KMS-11 (cell line): ENCODE results near the gene OR11A1.

Source experiments
- H2AFZ ChIP-seq: fragments of 200-600 bp; sonication (generic); 2 replicates; pipeline ENCODE4 v1.6.1; 2016; ENCODE audit warnings: antibody characterized with exemption, mixed run types, low read depth
- H3K27ac ChIP-seq: fragments of 200-600 bp; sonication (generic); 2 replicates; pipeline ENCODE4 v1.6.1; 2016; ENCODE audit warnings: mild to moderate bottlenecking, mixed run types
- H3K27me3 ChIP-seq: fragments of 200-600 bp; sonication (generic); 2 replicates; pipeline ENCODE4 v1.6.1; 2017; ENCODE audit warnings: mild to moderate bottlenecking, low read depth, mixed run types, moderate library complexity; ENCODE audit not compliant: insufficient read depth
- H3K36me3 ChIP-seq: fragments of 200-600 bp; sonication (generic); 2 replicates; pipeline ENCODE4 v1.6.1; 2017; ENCODE audit warnings: mild to moderate bottlenecking, mixed run types; ENCODE audit not compliant: insufficient read depth
- H3K4me1 ChIP-seq: fragments of 200-600 bp; sonication (generic); 2 replicates; pipeline ENCODE4 v1.6.1; 2016; ENCODE audit warnings: mild to moderate bottlenecking, low read depth, mixed run types; ENCODE audit not compliant: poor library complexity, severe bottlenecking
- H3K4me2 ChIP-seq: fragments of 200-600 bp; sonication (generic); 2 replicates; pipeline ENCODE4 v1.7.0; 2016; ENCODE audit warnings: mild to moderate bottlenecking, mixed run types
- H3K4me3 ChIP-seq: fragments of 200-600 bp; sonication (generic); IDR thresholded peaks from 2 replicates; pipeline ENCODE4 v1.6.1; 2017; ENCODE audit warnings: low read depth, low read length, mixed read lengths; ENCODE audit not compliant: insufficient read depth
- H3K79me2 ChIP-seq: fragments of 200-600 bp; sonication (generic); 2 replicates; pipeline ENCODE4 v1.6.1; 2016; ENCODE audit warnings: low read depth, mixed run types; ENCODE audit not compliant: insufficient read depth
- H3K9ac ChIP-seq: fragments of 200-600 bp; sonication (generic); 2 replicates; pipeline ENCODE4 v1.6.1; 2016; ENCODE audit warnings: mild to moderate bottlenecking, mixed run types
- H4K20me1 ChIP-seq: fragments of 200-600 bp; sonication (generic); 2 replicates; pipeline ENCODE4 v1.6.1; 2016; ENCODE audit warnings: mild to moderate bottlenecking, mixed run types; ENCODE audit not compliant: insufficient read depth
- CTCF ChIP-seq: fragments of 200-600 bp; sonication (generic); conservative IDR thresholded peaks from 2 replicates; pipeline ENCODE4 v1.6.1; 2017; ENCODE audit warnings: low read depth, mild to moderate bottlenecking, antibody characterized with exemption, low read length, moderate library complexity, mixed read lengths

Gene OR11A1

GRCh38 chr6:29403801-29404200 lies 53.1 kb downstream of the OR11A1 start:
- H3K27me3 ChIP-seq = no peaks in the 10 kb centered on the region
- TF ChIP-seq CTCF = no peak

GRCh38 chr6:29399525-29399924 lies 57.3 kb downstream of the OR11A1 start:
- TF ChIP-seq CTCF = no peak
- H2AFZ ChIP-seq = no peak overlapping the region

More at GRCh38 chr6:29403801-29404200, 53.1 kb downstream of the OR11A1 start:
- no peak overlapping the region for H3K4me3 ChIP-seq
- no peak overlapping the region for H2AFZ ChIP-seq
- no peaks in the 10 kb centered on the region for H4K20me1 ChIP-seq
- no peaks in the 10 kb centered on the region for H3K4me1 ChIP-seq
- no peaks in the 10 kb centered on the region for H3K79me2 ChIP-seq
- no peak overlapping the region for H3K9ac ChIP-seq
- H3K27ac ChIP-seq = no peak overlapping the region
- H3K36me3 ChIP-seq = no peaks in the 10 kb centered on the region
- H3K4me2 ChIP-seq = no peak overlapping the region

GRCh38 chr6:29395331-29395730 lies 61.5 kb downstream of the OR11A1 start, which contains the start of gene OR12D2:
OR12D2 (plus strand) TSS chr6:29395631; CDS start chr6:29396700, 1,069 bp downstream.
- Histone ChIP-seq H3K27ac (no peak within 1 kb of the TSS), H2AFZ (no peak within 1 kb of the TSS), H3K4me1 (no peaks in the 10 kb centered on the region), H3K4me3 (no peak within 1 kb of the TSS), H3K27me3 (no peaks in the 10 kb centered on the region), H3K9ac (no peak within 1 kb of the TSS), H3K79me2 (no peaks in the 10 kb centered on the region), H3K4me2 (no peak within 1 kb of the TSS), H3K36me3 (no peaks in the 10 kb centered on the region), H4K20me1 (no peaks in the 10 kb centered on the region)
- no peak for TF ChIP-seq CTCF

More at GRCh38 chr6:29399525-29399924, 57.3 kb downstream of the OR11A1 start:
- Histone ChIP-seq H4K20me1 (no peaks in the 10 kb centered on the region), H3K4me1 (no peaks in the 10 kb centered on the region), H3K27ac (no peak overlapping the region), H3K27me3 (no peaks in the 10 kb centered on the region), H3K4me2 (peak overlapping the region; percentile 14; the same call in 1 of the 2 replicates), H3K9ac (no peak overlapping the region), H3K79me2 (no peaks in the 10 kb centered on the region), H3K4me3 (no peak overlapping the region), H3K36me3 (no peaks in the 10 kb centered on the region)

- Histone ChIP-seq H3K27me3 (no peaks in the 10 kb centered on the region), H3K79me2 (no peaks in the 10 kb centered on the region)
Observed at GRCh38 chr6:29388533-29388932, 68.3 kb downstream of the OR11A1 start.

More at GRCh38 chr6:29388533-29388932, 68.3 kb downstream of the OR11A1 start:
- Histone ChIP-seq H3K4me1 (no peaks in the 10 kb centered on the region), H4K20me1 (no peaks in the 10 kb centered on the region), H3K36me3 (no peaks in the 10 kb centered on the region), H3K4me2 (no peak overlapping the region), H3K9ac (no peak overlapping the region), H3K4me3 (no peak overlapping the region), H3K27ac (no peak overlapping the region), H2AFZ (no peak overlapping the region)
- no peak for TF ChIP-seq CTCF
